Ramos (cell line): ENCODE measurements around the gene PCDHB13.
"Not testable (repeated sequence)": the region's sequence is repeated elsewhere in the genome, so short reads cannot be mapped to it uniquely, and the experiment has no call there.

Experiments
- in situ Hi-C: fragments of 300-500 bp; cut with MboI; formaldehyde crosslinking; loops from one replicate; pipeline ENCODE4 v1.14.3; 2022; ENCODE audit warnings: low sequenced_read_pairs; ENCODE audit not compliant: unreplicated experiment

The PCDHB13 gene

GRCh38 chr5:141201126-141201525 lies 12.6 kb upstream of the PCDHB13 start:
- in situ Hi-C loops: not testable (repeated sequence)

GRCh38 chr5:141201646-141202045 lies 12.1 kb upstream of the PCDHB13 start:
- in situ Hi-C loops: not testable (repeated sequence)

GRCh38 chr5:141208478-141208877 lies 5.2 kb upstream of the PCDHB13 start, which contains the start of gene PCDHB12:
TSS of gene PCDHB12 (plus strand) at chr5:141208719. CDS start at chr5:141208908, 189 bp downstream.
- in situ Hi-C loops: no loop called here

GRCh38 chr5:141210281-141210680 lies 3.4 kb upstream of the PCDHB13 start:
- in situ Hi-C loops: loop anchor here (10.0 kb wide), 1 partner anchor 345 kb away; no protein-coding TSS in a partner anchor

GRCh38 chr5:141210849-141211248 lies 2.9 kb upstream of the PCDHB13 start:
- in situ Hi-C loops: loop anchor here (10.0 kb wide), 1 partner anchor 344 kb away; no protein-coding TSS in a partner anchor

GRCh38 chr5:141214583-141214982 lies 864 bp downstream of the PCDHB13 start:
- in situ Hi-C loops: loop anchor here (10.0 kb wide), 1 partner anchor 340 kb away; no protein-coding TSS in a partner anchor

- in situ Hi-C loops: loop anchor here (10.0 kb wide), 1 partner anchor 339 kb away; no protein-coding TSS in a partner anchor
Observed at GRCh38 chr5:141215504-141215903, 1.8 kb downstream of the PCDHB13 start.

GRCh38 chr5:141216035-141216434 lies 2.3 kb downstream of the PCDHB13 start:
- in situ Hi-C loops: loop anchor here (10.0 kb wide), 1 partner anchor 339 kb away; no protein-coding TSS in a partner anchor

GRCh38 chr5:141223112-141223783 lies 9.5 kb downstream of the PCDHB13 start, which contains the start of gene PCDHB14:
TSS of gene PCDHB14 (plus strand) at chr5:141223343. CDS start at chr5:141223506, 163 bp downstream.
- in situ Hi-C loops: no loop called here

GRCh38 chr5:141224844-141225243 lies 11.1 kb downstream of the PCDHB13 start:
- in situ Hi-C loops: not testable (repeated sequence)

- in situ Hi-C loops: not testable (repeated sequence)
Observed at GRCh38 chr5:141225421-141225820, 11.7 kb downstream of the PCDHB13 start.

- in situ Hi-C loops: no loop called here
Observed at GRCh38 chr5:141234109-141234667, 20.5 kb downstream of the PCDHB13 start.

GRCh38 chr5:141235922-141236321 lies 22.2 kb downstream of the PCDHB13 start:
- in situ Hi-C loops: not testable (repeated sequence)

- in situ Hi-C loops: no loop called here
Observed at GRCh38 chr5:141236516-141237313, 23.0 kb downstream of the PCDHB13 start.

- in situ Hi-C loops: no loop called here
Observed at GRCh38 chr5:141241496-141241895, 27.8 kb downstream of the PCDHB13 start.

- in situ Hi-C loops: no loop called here
Observed at GRCh38 chr5:141245250-141245717, 31.6 kb downstream of the PCDHB13 start, which contains the start of gene PCDHB15. TSS of gene PCDHB15 (plus strand) at chr5:141245395. CDS start at chr5:141245579, 184 bp downstream.

GRCh38 chr5:141246971-141247370 lies 33.3 kb downstream of the PCDHB13 start:
- in situ Hi-C loops: not testable (repeated sequence)

GRCh38 chr5:141247434-141247833 lies 33.7 kb downstream of the PCDHB13 start:
- in situ Hi-C loops: not testable (repeated sequence)

- in situ Hi-C loops: no loop called here
Observed at GRCh38 chr5:141250576-141250975, 36.9 kb downstream of the PCDHB13 start.

- in situ Hi-C loops: no loop called here
Observed at GRCh38 chr5:141258464-141258863, 44.7 kb downstream of the PCDHB13 start.
